ENCODE data around the gene IREB2. TPM values are rescaled to one million over a fixed set of nuclear protein-coding genes. Genes with fewer than 3 reads are reported as not detected.

The IREB2 gene, protein sequence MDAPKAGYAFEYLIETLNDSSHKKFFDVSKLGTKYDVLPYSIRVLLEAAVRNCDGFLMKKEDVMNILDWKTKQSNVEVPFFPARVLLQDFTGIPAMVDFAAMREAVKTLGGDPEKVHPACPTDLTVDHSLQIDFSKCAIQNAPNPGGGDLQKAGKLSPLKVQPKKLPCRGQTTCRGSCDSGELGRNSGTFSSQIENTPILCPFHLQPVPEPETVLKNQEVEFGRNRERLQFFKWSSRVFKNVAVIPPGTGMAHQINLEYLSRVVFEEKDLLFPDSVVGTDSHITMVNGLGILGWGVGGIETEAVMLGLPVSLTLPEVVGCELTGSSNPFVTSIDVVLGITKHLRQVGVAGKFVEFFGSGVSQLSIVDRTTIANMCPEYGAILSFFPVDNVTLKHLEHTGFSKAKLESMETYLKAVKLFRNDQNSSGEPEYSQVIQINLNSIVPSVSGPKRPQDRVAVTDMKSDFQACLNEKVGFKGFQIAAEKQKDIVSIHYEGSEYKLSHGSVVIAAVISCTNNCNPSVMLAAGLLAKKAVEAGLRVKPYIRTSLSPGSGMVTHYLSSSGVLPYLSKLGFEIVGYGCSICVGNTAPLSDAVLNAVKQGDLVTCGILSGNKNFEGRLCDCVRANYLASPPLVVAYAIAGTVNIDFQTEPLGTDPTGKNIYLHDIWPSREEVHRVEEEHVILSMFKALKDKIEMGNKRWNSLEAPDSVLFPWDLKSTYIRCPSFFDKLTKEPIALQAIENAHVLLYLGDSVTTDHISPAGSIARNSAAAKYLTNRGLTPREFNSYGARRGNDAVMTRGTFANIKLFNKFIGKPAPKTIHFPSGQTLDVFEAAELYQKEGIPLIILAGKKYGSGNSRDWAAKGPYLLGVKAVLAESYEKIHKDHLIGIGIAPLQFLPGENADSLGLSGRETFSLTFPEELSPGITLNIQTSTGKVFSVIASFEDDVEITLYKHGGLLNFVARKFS
- total RNA-seq = 88.4 and 92.1 TPM in 2 replicates
- 25.0 TPM for total RNA-seq (2013)
- polyA plus RNA-seq = 14.7 and 29.2 TPM in 2 replicates
- polyA minus RNA-seq = 12.7 and 22.4 TPM in 2 replicates

DNA sequence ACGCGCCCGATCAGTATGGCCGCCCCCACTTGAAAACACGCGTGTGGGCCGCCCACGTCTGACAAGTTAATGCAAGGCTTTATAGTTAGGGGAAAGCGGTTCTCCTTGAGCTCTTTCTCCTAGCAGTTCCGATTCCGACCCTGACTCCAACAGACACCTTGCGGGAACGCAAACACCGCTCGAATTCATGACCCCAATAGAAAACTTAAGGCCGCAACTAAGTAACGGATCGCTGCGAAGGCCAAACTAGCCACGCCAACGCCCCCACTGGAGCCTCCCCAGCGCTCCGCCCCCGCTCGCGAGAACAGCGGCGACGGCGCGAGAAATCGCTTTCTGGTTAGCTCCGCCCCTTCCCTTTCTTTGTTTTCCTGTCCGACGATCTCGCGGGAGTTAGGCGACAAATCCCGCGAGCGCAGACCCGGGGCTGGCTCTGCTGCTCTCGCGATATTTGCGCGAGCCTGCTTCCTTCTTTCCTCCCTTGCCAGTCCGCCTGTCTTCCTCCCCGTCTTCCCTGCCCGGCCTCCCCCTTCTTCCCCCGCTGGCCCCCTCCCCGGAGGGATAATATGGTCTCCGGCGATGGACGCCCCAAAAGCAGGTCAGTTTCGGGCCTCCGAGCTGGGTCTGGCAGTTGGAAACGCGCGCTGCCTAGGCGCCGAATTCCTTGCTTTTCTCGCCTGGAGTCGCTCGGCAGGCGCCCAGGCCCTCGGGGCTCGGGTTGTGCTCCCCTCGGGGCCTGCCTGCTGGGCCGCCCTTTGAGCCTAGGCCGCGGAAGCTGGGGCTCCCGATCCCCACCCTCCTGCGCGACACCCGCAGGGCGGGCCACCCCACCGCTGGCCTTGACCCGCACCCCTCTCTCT, at the start of gene IREB2:
TSS of gene IREB2 (plus strand) at position 455 of the 857 bp plus-strand sequence. CDS start at position 577, 122 bp downstream.
- DNase-seq = peak; percentile 99
- H3K36me3 ChIP-seq (replicated peaks in 1 of 2; ENCODE audit: control extremely low read depth in 1 of 2, control insufficient read depth in 1 of 2, extremely low read depth in 1 of 2, insufficient read depth in 2 of 2, low read length in 1 of 2) = peaks cover 0 to 26% of the 10 kb centered on the region in 2 experiments
- peak within 1 kb of the TSS; percentile 83 to 95 for H3K27ac ChIP-seq (ENCODE audit: low read length in 2 of 2)
- peak within 1 kb of the TSS; percentile 99 for H2AFZ ChIP-seq (ENCODE audit: insufficient read depth, low read depth, low read length, poor library complexity, severe bottlenecking)
- intact Hi-C loops (cut with micrococcal nuclease) = loop anchor here (1.0 to 5.0 kb wide), 6 partner anchors 102 to 434 kb away; partner anchors contain the start of genes CHRNA5, CIB2, IDH3A and MORF4L1
- ATAC-seq (ENCODE audit: low read depth) = peak; percentile 91
- H3K79me2 ChIP-seq (ENCODE audit: control insufficient read depth, insufficient read depth, low read length) = peaks cover 63% of the 10 kb centered on the region
- ChIA-PET POLR2A (interaction anchor here (0.5 to 1.7 kb wide), 7 partner anchors 103 to 504 kb away, joined by 3 to 11 read pairs (median 4); partner anchors contain the start of genes CHRNA5, PSMA4 and SKIC8), CTCF (interaction anchor here (1.1 to 2.3 kb wide), 4 partner anchors 16 to 326 kb away, joined by 3 to 15 read pairs (median 5); partner anchors contain the start of gene PSMA4)
- peak within 1 kb of the TSS; percentile 99 for H3K4me3 Mint-ChIP-seq
- H3K9ac ChIP-seq (ENCODE audit: low read length) = peak within 1 kb of the TSS; percentile 99
- H3K4me1 Mint-ChIP-seq = peaks cover 37% of the 10 kb centered on the region
- no peaks in the 10 kb centered on the region for H3K9me3 Mint-ChIP-seq (ENCODE audit: insufficient read depth)
- H4K20me1 ChIP-seq (ENCODE audit: control insufficient read depth, insufficient read depth, low read length, poor library complexity, severe bottlenecking) = peaks cover 18% of the 10 kb centered on the region
- no peak for TF ChIP-seq EZH2 (IDR thresholded peaks at IDR 0.05; ENCODE audit: borderline replicate concordance, insufficient read depth, low read depth, low read length, poor library complexity, severe bottlenecking)
- no peak for TF ChIP-seq CTCF (IDR thresholded peaks at IDR 0.05)
- peak within 1 kb of the TSS; percentile 90 for H3K4me2 ChIP-seq (replicated peaks; ENCODE audit: low read depth, low read length, poor library complexity, severe bottlenecking)
- WGBS (ENCODE audit: insufficient coverage) = under 1% methylated on average over 74 of the region's 78 CpGs
- peaks cover 17 to 21% of the 10 kb centered on the region in 2 donors for H3K4me1 ChIP-seq (ENCODE audit: control insufficient read depth in 2 of 2, insufficient read depth in 2 of 2, low read length in 2 of 2)
- H3K27ac Mint-ChIP-seq = peak within 1 kb of the TSS; percentile 98
- peak within 1 kb of the TSS; percentile 71 to 98 (median 96) for H3K4me3 ChIP-seq (ENCODE audit: control extremely low read depth in 1 of 5, extremely low read depth in 1 of 5, insufficient read depth in 1 of 5, low read depth in 2 of 5, low read length in 4 of 5)
- H3K27me3 ChIP-seq (replicated peaks in 1 of 4; ENCODE audit: control extremely low read depth in 1 of 4, control insufficient read depth in 3 of 4, insufficient read depth in 4 of 4, low read length in 3 of 4) = no peaks in the 10 kb centered on the region
- H3K9me3 ChIP-seq (ENCODE audit: control extremely low read depth in 1 of 3, control insufficient read depth in 2 of 3, insufficient read depth in 1 of 3, low read length in 2 of 3) = peaks cover 0 to 5% (median 0%) of the 10 kb centered on the region in 3 donors
- H3K27me3 Mint-ChIP-seq = peaks cover 7% of the 10 kb centered on the region
